MCF 10A (cell line): ENCODE results near the gene MATCAP1. TPM values are rescaled to one million over a fixed set of nuclear protein-coding genes. Genes with fewer than 3 reads are reported as not detected.

ENCODE experiments used
- BruUV-seq: library from RNA; stranded (reverse); fragments of 400-500 nt; replicated peaks from 2 replicates; lab custom pipeline; 2021; lab: Mats Ljungman, UMichigan
- CTCF ChIA-PET: fragments of 300-600 bp; sonication (Branson Sonifier 250); formaldehyde crosslinking; extraction: SDS; loops from one replicate; lab custom pipeline; 2021; ENCODE audit warnings: antibody characterized with exemption, inconsistent platforms; lab: Yijun Ruan, JAX
- POLR2A ChIA-PET: fragments of 300-600, 350-650 bp; sonication (Branson Sonifier 250); formaldehyde crosslinking; extraction: SDS; loops from one replicate; lab custom pipeline; 2020; ENCODE audit warnings: antibody characterized with exemption, inconsistent platforms; lab: Yijun Ruan, JAX
- DNase-seq: peaks from one replicate; pipeline ENCODE4 v3.0.0-alpha.2; 2018; ENCODE audit not compliant: unreplicated experiment
- H3K27ac Mint-ChIP-seq: one replicate; pipeline ENCODE4 v1.8.0; 2022; ENCODE audit warnings: mild to moderate bottlenecking, low read depth, mixed read lengths; ENCODE audit not compliant: unreplicated experiment
- H3K27me3 Mint-ChIP-seq: one replicate; pipeline ENCODE4 v1.8.0; 2022; ENCODE audit warnings: mixed read lengths; ENCODE audit not compliant: insufficient read depth, unreplicated experiment
- H3K36me3 Mint-ChIP-seq: one replicate; pipeline ENCODE4 v1.8.0; 2022; ENCODE audit warnings: mild to moderate bottlenecking, moderate library complexity, mixed read lengths; ENCODE audit not compliant: insufficient read depth, unreplicated experiment
- H3K4me1 Mint-ChIP-seq: one replicate; pipeline ENCODE4 v1.8.0; 2022; ENCODE audit warnings: mixed read lengths; ENCODE audit not compliant: insufficient read depth, unreplicated experiment
- H3K4me3 Mint-ChIP-seq: one replicate; pipeline ENCODE4 v1.8.0; 2022; ENCODE audit warnings: mild to moderate bottlenecking, moderate library complexity, mixed read lengths; ENCODE audit not compliant: unreplicated experiment
- H3K9me3 Mint-ChIP-seq: one replicate; pipeline ENCODE4 v1.8.0; 2022; ENCODE audit warnings: mixed read lengths; ENCODE audit not compliant: unreplicated experiment
- intact Hi-C: fragments of 100-400 bp; cut with micrococcal nuclease; formaldehyde crosslinking; loops from 2 replicates; pipeline ENCODE4 v1.14.1; 2022
- total RNA-seq: library from RNA; stranded (reverse); gene quantifications from 2 replicates; pipeline ENCODE4 v1.2.3, GENCODE V29; 2022
- TF ChIP-seq, protein P1 (sequence below): fragments of 200-600 bp; IDR thresholded peaks from one replicate; pipeline ENCODE4 v1.8.0; 2022; ENCODE audit warnings: antibody characterized with exemption, mild to moderate bottlenecking; ENCODE audit not compliant: unreplicated experiment

MATCAP1 gene
- total RNA-seq, 1 experiment from 2014 or later, result 18.1 TPM

GRCh38 chr16:67165121-67166078 lies 18.4 kb downstream of the MATCAP1 start:
- ChIA-PET POLR2A (interaction anchor here (1.1 kb wide), 1 partner anchor 12 kb away, joined by 3 read pairs; no protein-coding TSS in a partner anchor), CTCF (interaction anchor here (0.5 to 0.6 kb wide), 2 partner anchors 29 to 35 kb away, joined by 3 to 5 read pairs; no protein-coding TSS in a partner anchor)
- Mint-ChIP-seq H3K4me1 (peaks cover 8% of the 10 kb centered on the region), H3K27ac (no peak overlapping the region), H3K27me3 (no peaks in the 10 kb centered on the region), H3K36me3 (peaks cover 12% of the 10 kb centered on the region), H3K4me3 (no peak overlapping the region), H3K9me3 (no peaks in the 10 kb centered on the region)
- DNase-seq, result no peak
- intact Hi-C loops, result no loop called here
- TF ChIP-seq, protein P1, sequence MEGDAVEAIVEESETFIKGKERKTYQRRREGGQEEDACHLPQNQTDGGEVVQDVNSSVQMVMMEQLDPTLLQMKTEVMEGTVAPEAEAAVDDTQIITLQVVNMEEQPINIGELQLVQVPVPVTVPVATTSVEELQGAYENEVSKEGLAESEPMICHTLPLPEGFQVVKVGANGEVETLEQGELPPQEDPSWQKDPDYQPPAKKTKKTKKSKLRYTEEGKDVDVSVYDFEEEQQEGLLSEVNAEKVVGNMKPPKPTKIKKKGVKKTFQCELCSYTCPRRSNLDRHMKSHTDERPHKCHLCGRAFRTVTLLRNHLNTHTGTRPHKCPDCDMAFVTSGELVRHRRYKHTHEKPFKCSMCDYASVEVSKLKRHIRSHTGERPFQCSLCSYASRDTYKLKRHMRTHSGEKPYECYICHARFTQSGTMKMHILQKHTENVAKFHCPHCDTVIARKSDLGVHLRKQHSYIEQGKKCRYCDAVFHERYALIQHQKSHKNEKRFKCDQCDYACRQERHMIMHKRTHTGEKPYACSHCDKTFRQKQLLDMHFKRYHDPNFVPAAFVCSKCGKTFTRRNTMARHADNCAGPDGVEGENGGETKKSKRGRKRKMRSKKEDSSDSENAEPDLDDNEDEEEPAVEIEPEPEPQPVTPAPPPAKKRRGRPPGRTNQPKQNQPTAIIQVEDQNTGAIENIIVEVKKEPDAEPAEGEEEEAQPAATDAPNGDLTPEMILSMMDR, result no peak
- no TSS peak for BruUV-seq

DNA sequence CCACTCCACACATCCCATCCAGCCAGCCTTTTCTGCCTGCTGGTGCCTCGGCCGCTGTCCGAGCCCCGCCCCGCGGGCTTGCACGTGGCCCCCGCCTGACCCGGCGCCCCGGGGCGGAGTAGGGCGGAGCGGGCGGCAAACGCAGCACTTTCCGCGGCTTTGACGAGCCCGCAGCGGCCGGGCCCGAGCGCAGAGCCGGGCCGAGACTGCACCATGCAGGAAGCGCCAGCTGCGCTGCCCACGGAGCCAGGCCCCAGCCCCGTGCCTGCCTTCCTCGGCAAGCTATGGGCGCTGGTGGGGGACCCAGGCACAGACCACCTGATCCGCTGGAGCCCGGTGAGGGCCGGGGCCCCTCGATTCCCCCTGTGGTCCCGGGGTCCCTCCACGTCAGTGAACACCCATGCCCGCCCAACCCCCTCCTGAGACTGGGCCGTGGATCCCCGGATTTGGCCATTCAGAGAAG lies 19.1 kb downstream of the MATCAP1 start, which contains the start of gene HSF4:
HSF4 (plus strand) TSS at position 147 of the 463 bp plus-strand sequence; CDS start at position 214, 67 bp downstream.
- Mint-ChIP-seq H3K36me3 (peaks cover 12% of the 10 kb centered on the region), H3K9me3 (no peaks in the 10 kb centered on the region), H3K4me1 (peaks cover 2% of the 10 kb centered on the region), H3K27ac (no peak within 1 kb of the TSS), H3K4me3 (no peak within 1 kb of the TSS), H3K27me3 (no peaks in the 10 kb centered on the region)
- intact Hi-C loops, result no loop called here
- ChIA-PET CTCF (interaction anchor here (0.5 to 0.6 kb wide), 2 partner anchors 28 to 36 kb away, joined by 3 to 5 read pairs; no protein-coding TSS in a partner anchor), POLR2A (no interaction called here)
- BruUV-seq, result no TSS peak
- DNase-seq, result no peak
- TF ChIP-seq, protein P1, result no peak

- Mint-ChIP-seq H3K9me3 (no peaks in the 10 kb centered on the region), H3K4me1 (no peaks in the 10 kb centered on the region), H3K36me3 (peaks cover 12% of the 10 kb centered on the region), H3K4me3 (no peak overlapping the region), H3K27ac (no peak overlapping the region), H3K27me3 (no peaks in the 10 kb centered on the region)
- intact Hi-C loops, result no loop called here
- BruUV-seq, result no TSS peak
- DNase-seq, result no peak
- TF ChIP-seq, protein P1, result no peak
- CTCF ChIA-PET, result no interaction called here
- POLR2A ChIA-PET, result no interaction called here
Observed at GRCh38 chr16:67163999-67164558, 19.7 kb downstream of the MATCAP1 start.
